OCI-M2 (cell line): ENCODE results near the gene ELMO1.

ENCODE experiments used
- DNase-seq: peaks from one replicate; lab custom pipeline; 2025; ENCODE audit not compliant: unreplicated experiment; lab: John Stamatoyannopoulos, UW

Gene ELMO1

GRCh38 chr7:36900988-36901710 is 547.5 kb downstream of the ELMO1 start:
- no peak for DNase-seq

- DNase-seq, result no peak
Measured at GRCh38 chr7:36898186-36898585, 550.5 kb downstream of the ELMO1 start.

- DNase-seq, result no peak
Measured at GRCh38 chr7:36896956-36897590, 551.6 kb downstream of the ELMO1 start.

GRCh38 chr7:36896418-36896817 is 552.2 kb downstream of the ELMO1 start:
- no peak for DNase-seq

GRCh38 chr7:36895192-36895591 is 553.5 kb downstream of the ELMO1 start:
- DNase-seq, result no peak

- no peak for DNase-seq
Measured at GRCh38 chr7:36894190-36894589, 554.5 kb downstream of the ELMO1 start.

GRCh38 chr7:36889182-36889581 is 559.5 kb downstream of the ELMO1 start:
- no peak for DNase-seq

GRCh38 chr7:36887969-36888368 is 560.7 kb downstream of the ELMO1 start:
- no peak for DNase-seq

GRCh38 chr7:36887233-36887632 is 561.4 kb downstream of the ELMO1 start:
- no peak for DNase-seq

- DNase-seq, result no peak
Measured at GRCh38 chr7:36884910-36885309, 563.8 kb downstream of the ELMO1 start.

- no peak for DNase-seq
Measured at GRCh38 chr7:36884351-36884750, 564.3 kb downstream of the ELMO1 start.

- DNase-seq, result no peak
Measured at GRCh38 chr7:36881233-36881874, 567.3 kb downstream of the ELMO1 start.

GRCh38 chr7:36880108-36880507 is 568.6 kb downstream of the ELMO1 start:
- no peak for DNase-seq

- DNase-seq, result no peak
Measured at GRCh38 chr7:36879021-36879420, 569.6 kb downstream of the ELMO1 start.

GRCh38 chr7:36878288-36878687 is 570.4 kb downstream of the ELMO1 start:
- DNase-seq, result no peak

GRCh38 chr7:36875794-36876193 is 572.9 kb downstream of the ELMO1 start:
- no peak for DNase-seq

GRCh38 chr7:36874041-36874440 is 574.6 kb downstream of the ELMO1 start:
- DNase-seq, result no peak

GRCh38 chr7:36871863-36872262 is 576.8 kb downstream of the ELMO1 start:
- DNase-seq, result no peak

- no peak for DNase-seq
Measured at GRCh38 chr7:36871355-36871738, 577.3 kb downstream of the ELMO1 start.

GRCh38 chr7:36870625-36871354 is 577.9 kb downstream of the ELMO1 start:
- DNase-seq, result no peak

GRCh38 chr7:36868727-36869411 is 579.8 kb downstream of the ELMO1 start:
- DNase-seq, result no peak
